Measurements from ENCODE around the gene CSPG5.

CSPG5 gene, protein sequence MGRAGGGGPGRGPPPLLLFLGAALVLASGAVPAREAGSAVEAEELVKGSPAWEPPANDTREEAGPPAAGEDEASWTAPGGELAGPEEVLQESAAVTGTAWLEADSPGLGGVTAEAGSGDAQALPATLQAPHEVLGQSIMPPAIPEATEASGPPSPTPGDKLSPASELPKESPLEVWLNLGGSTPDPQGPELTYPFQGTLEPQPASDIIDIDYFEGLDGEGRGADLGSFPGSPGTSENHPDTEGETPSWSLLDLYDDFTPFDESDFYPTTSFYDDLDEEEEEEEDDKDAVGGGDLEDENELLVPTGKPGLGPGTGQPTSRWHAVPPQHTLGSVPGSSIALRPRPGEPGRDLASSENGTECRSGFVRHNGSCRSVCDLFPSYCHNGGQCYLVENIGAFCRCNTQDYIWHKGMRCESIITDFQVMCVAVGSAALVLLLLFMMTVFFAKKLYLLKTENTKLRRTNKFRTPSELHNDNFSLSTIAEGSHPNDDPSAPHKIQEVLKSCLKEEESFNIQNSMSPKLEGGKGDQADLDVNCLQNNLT

DNA sequence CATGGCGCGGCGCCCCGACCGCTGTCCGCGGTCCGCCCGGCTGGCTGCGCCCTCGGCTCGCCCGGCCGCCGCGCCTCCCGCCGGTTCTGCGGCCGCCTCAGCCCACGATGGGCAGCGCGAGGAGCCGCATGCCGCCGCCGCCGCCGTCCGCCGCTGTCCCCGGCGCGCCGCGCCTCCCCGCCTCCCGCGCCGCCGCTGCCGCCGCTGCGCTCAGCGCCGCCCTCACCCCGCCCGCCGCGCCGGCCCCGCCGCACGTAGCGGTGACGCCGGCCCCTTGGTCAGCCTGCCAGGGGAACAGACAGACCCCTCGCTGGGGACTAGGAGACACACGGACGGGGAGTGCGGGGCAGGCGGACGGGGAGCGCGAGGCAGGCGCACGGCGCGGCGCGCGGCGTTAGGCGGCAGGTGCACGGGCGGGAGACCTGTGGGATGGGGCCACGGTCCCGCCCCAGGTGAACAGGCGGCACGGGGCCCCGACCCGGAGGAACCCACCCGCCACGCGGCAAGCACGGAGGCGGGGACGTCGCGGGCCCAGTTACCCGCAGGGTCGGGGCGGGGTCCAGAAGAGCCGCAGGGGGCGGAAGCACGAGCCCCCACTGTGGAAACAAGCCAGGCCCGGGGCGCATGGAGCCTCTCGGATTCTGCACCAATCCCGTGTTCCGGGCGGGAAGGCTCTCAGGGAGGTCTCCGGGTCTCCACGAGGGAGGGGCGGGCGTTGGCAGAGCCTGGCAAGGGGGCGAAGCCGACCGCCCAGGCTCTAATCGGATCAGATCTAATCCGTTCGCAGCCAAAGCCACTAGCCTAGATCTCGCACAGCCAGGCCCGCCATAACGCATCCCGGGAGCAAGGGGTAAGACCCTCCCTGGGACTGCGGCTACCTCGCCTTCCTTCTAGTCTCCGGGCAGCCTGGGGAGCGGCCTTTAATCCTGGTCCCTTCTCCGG, at the start of gene CSPG5:
TSS of gene CSPG5 (minus strand) at position 175 of the 942 bp plus-strand sequence. CDS start at position 3, 172 bp downstream.
- H3K27ac ChIP-seq (ENCODE audit: low read depth, low read length) = no peak within 1 kb of the TSS
- H3K4me1 ChIP-seq (ENCODE audit: control insufficient read depth, insufficient read depth, low read length) = peaks cover 16% of the 10 kb centered on the region
- H3K36me3 ChIP-seq (ENCODE audit: control insufficient read depth, insufficient read depth, low read length) = no peaks in the 10 kb centered on the region
- peak within 1 kb of the TSS; percentile 6 for H3K9ac ChIP-seq (ENCODE audit: low read length)
- H3K27me3 ChIP-seq (ENCODE audit: control insufficient read depth, insufficient read depth, low read length) = peaks cover 54% of the 10 kb centered on the region
- H3K4me3 ChIP-seq (ENCODE audit: low read depth, low read length) = peak within 1 kb of the TSS; percentile 65
- H3K9me3 ChIP-seq (ENCODE audit: control insufficient read depth, insufficient read depth, low read depth, low read length) = no peaks in the 10 kb centered on the region

DNA sequence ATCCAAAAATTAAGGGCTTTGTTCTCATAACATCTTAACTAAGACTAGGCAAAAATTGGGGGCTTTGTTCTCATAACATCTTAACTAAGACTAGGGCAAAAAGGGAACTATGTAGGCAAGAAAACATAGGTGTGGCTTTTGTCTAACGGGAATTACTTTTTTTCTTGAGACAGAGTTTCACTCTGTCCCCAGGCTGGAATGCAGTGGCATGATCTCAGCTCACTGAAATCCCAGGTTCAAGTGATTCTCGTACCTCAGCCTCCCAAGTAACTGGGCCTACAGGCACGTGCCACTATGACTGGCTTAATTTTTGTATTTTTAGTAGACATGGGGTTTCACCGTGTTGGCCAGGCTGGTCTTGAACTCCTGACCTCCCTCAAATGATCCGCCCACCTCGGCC, 49.8 kb upstream of the CSPG5 start:
- H3K36me3 ChIP-seq (ENCODE audit: control insufficient read depth, insufficient read depth, low read length) = peaks cover 95% of the 10 kb centered on the region
- H3K9ac ChIP-seq (ENCODE audit: low read length) = no peak overlapping the region
- H3K4me3 ChIP-seq (ENCODE audit: low read depth, low read length) = no peak overlapping the region
- no peak overlapping the region for H3K27ac ChIP-seq (ENCODE audit: low read depth, low read length)
- no peaks in the 10 kb centered on the region for H3K27me3 ChIP-seq (ENCODE audit: control insufficient read depth, insufficient read depth, low read length)
- H3K9me3 ChIP-seq (ENCODE audit: control insufficient read depth, insufficient read depth, low read depth, low read length) = no peaks in the 10 kb centered on the region
- no peaks in the 10 kb centered on the region for H3K4me1 ChIP-seq (ENCODE audit: control insufficient read depth, insufficient read depth, low read length)

DNA sequence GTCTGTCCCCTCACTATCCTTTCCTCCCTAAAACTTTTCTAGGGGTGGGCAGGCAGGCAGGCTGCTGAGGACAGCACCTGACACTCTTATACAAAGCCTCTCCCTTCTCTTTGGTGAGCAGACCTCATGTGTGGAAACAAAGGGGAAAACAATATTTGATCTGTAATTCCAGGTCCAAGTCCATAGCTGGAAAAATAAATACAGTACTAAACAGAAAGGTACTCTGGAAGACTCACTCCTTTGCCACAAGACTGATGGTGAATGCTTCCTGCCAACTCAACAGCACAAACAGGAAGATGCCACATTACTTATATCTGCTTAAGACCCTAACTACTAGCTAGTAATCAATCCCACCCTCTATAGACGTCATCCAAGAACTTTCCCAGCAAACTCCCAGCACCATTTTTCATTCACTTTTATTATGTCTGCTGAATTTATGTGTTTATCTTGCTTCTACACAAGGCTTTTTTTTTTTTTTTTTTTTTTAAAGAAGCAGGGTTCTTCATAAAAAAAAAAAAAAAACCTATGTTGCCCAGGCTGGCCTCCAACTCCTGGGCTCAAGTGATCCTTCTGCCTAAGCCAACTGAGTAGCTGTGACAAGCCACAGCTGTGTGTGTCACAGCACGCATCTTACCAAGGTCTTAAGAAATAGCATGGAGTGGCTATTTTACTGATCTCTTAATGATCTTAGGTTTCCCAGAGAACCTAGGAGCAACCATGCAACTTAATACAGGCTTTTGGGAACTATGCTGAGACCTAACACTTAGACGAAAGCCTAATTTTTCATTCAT, 44.2 kb upstream of the CSPG5 start:
- Histone ChIP-seq H3K36me3 (ENCODE audit: control insufficient read depth, insufficient read depth, low read length) (peaks cover 95% of the 10 kb centered on the region), H3K4me3 (ENCODE audit: low read depth, low read length) (no peak overlapping the region), H3K4me1 (ENCODE audit: control insufficient read depth, insufficient read depth, low read length) (no peaks in the 10 kb centered on the region), H3K27me3 (ENCODE audit: control insufficient read depth, insufficient read depth, low read length) (no peaks in the 10 kb centered on the region), H3K27ac (ENCODE audit: low read depth, low read length) (no peak overlapping the region), H3K9ac (ENCODE audit: low read length) (no peak overlapping the region), H3K9me3 (ENCODE audit: control insufficient read depth, insufficient read depth, low read depth, low read length) (no peaks in the 10 kb centered on the region)

DNA sequence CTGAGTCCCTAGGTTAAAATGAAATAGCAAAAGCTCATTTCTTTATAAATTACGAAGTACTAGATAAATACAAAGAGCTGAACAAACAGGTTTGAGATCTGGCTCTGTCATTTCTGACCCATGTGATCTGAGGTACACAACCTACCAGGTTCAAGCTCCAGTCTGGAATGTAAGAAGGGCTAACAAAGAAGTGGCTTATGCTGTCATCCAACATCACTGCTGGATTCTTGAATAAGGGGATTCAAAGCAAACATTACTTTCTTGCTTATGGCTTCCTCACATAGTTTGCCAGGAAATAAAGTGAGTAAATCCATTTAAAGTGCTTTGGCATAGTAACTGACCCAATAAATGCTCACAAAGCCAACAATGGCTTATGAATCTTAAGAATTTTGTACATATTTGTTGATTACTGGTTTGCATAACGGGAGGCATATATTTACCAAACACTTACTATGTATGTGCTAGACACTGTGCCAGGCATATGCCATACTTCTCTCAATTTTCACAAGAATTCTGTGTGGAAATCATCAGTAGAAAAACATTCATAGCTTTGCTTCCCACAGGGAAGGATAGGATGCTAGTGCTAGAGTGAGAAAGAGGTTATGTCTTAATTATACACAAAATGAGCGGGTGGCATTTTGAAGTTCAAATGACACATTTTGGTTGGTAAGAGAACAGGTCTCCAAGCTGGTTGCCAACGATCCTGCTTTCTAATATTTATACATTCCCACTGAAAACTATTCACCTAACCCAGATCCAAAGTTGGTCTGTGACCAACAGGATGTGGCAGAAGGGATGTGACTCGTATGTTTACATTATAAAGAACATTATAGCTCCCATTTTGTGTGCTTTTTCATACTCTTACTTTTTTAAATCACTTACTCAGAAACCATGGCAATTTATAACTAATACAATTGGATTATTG, 38.7 kb upstream of the CSPG5 start:
- no peaks in the 10 kb centered on the region for H3K27me3 ChIP-seq (ENCODE audit: control insufficient read depth, insufficient read depth, low read length)
- H3K36me3 ChIP-seq (ENCODE audit: control insufficient read depth, insufficient read depth, low read length) = peaks cover 96% of the 10 kb centered on the region
- no peak overlapping the region for H3K27ac ChIP-seq (ENCODE audit: low read depth, low read length)
- peaks cover 3% of the 10 kb centered on the region; the same call in 1 of the 2 replicates for H3K4me1 ChIP-seq (ENCODE audit: control insufficient read depth, insufficient read depth, low read length)
- H3K4me3 ChIP-seq (ENCODE audit: low read depth, low read length) = no peak overlapping the region
- no peaks in the 10 kb centered on the region for H3K9me3 ChIP-seq (ENCODE audit: control insufficient read depth, insufficient read depth, low read depth, low read length)
- no peak overlapping the region for H3K9ac ChIP-seq (ENCODE audit: low read length)

DNA sequence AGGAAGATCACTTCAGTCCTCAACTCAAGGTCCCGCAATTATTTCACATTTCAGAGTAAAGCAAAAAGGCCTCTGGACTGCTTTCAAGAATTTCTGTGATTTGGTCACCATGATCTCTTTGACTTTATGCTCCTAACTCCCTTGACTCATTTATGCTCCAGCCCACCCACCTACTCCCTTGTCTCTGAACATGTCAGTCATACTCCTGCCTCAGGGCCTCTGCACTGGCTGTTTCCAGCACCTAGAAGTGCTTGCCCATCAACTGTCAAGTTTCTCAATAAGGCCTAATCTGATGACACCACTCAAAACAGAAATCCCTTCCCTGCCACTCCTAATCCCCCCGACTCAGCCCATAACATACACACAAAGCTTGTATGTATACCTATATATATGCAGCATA, 36.1 kb upstream of the CSPG5 start:
- Histone ChIP-seq H3K4me3 (ENCODE audit: low read depth, low read length) (no peak overlapping the region), H3K9ac (ENCODE audit: low read length) (no peak overlapping the region), H3K36me3 (ENCODE audit: control insufficient read depth, insufficient read depth, low read length) (peaks cover 96% of the 10 kb centered on the region), H3K27ac (ENCODE audit: low read depth, low read length) (no peak overlapping the region), H3K27me3 (ENCODE audit: control insufficient read depth, insufficient read depth, low read length) (no peaks in the 10 kb centered on the region), H3K4me1 (ENCODE audit: control insufficient read depth, insufficient read depth, low read length) (peaks cover 3% of the 10 kb centered on the region; the same call in 1 of the 2 replicates), H3K9me3 (ENCODE audit: control insufficient read depth, insufficient read depth, low read depth, low read length) (no peaks in the 10 kb centered on the region)

DNA sequence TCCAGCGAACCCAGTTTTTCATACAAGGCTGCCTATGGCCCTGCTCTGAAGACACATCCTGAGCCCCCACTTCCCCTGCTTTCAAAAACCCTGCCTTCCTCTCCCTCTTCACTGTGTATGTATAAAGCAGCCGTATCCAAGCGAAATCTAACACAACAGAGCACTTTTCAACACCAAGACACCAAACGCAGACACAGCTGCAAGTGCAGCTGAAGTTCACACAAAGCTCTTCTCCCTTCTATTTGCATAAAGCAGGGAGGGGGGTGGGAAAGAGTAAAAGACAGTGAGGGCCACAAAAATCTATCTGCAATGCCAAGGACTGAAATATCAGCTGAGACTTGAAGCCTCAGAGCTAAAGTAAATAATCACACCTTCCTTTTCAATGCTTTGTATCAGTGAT, 35.1 kb upstream of the CSPG5 start:
- Histone ChIP-seq H3K9ac (ENCODE audit: low read length) (no peak overlapping the region), H3K27me3 (ENCODE audit: control insufficient read depth, insufficient read depth, low read length) (no peaks in the 10 kb centered on the region), H3K9me3 (ENCODE audit: control insufficient read depth, insufficient read depth, low read depth, low read length) (no peaks in the 10 kb centered on the region), H3K4me1 (ENCODE audit: control insufficient read depth, insufficient read depth, low read length) (peaks cover 3% of the 10 kb centered on the region; the same call in 1 of the 2 replicates), H3K4me3 (ENCODE audit: low read depth, low read length) (no peak overlapping the region), H3K36me3 (ENCODE audit: control insufficient read depth, insufficient read depth, low read length) (peaks cover 94% of the 10 kb centered on the region), H3K27ac (ENCODE audit: low read depth, low read length) (no peak overlapping the region)

DNA sequence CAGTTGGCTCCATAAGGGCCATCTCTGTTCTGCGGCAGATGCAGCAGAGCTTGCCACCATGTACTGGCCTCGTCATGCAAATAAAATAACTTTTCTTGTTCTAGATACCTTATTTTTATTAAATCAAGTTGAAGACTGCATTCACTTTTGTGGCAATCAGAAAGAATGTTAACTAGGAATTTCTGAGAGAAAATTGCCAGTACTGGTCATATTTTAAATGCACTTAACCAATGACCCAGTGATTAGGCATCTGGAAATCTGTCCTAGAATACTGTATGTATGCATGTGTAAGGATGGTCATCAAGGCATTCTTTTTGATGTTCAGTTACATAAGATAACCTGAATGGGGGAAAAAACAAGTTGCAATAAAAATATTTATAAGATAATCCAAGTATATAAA, 34.2 kb upstream of the CSPG5 start:
- Histone ChIP-seq H3K36me3 (ENCODE audit: control insufficient read depth, insufficient read depth, low read length) (peaks cover 94% of the 10 kb centered on the region), H3K9me3 (ENCODE audit: control insufficient read depth, insufficient read depth, low read depth, low read length) (no peaks in the 10 kb centered on the region), H3K4me3 (ENCODE audit: low read depth, low read length) (no peak overlapping the region), H3K27ac (ENCODE audit: low read depth, low read length) (no peak overlapping the region), H3K27me3 (ENCODE audit: control insufficient read depth, insufficient read depth, low read length) (no peaks in the 10 kb centered on the region), H3K4me1 (ENCODE audit: control insufficient read depth, insufficient read depth, low read length) (peaks cover 3% of the 10 kb centered on the region; the same call in 1 of the 2 replicates), H3K9ac (ENCODE audit: low read length) (no peak overlapping the region)

DNA sequence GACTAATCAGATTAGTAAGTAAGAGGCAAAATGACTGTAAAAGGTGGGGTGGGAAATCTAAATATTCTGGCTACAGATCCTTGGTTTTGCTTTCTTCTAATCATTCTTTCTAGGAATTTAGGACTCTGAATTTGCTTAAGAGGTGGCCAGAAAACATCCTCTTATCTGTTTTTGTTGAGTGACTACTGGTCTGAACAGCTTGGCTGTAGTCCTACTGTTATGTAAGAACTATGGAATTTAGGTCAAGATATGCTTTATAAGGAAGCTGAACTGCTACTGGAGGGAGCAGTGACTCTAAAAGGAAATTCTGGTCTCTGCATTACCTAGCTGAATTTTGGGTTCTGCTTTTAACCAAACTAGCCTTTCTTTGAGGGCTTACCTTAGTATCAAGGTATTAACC, 33.5 kb upstream of the CSPG5 start:
- no peak overlapping the region for H3K27ac ChIP-seq (ENCODE audit: low read depth, low read length)
- no peaks in the 10 kb centered on the region for H3K27me3 ChIP-seq (ENCODE audit: control insufficient read depth, insufficient read depth, low read length)
- peaks cover 94% of the 10 kb centered on the region for H3K36me3 ChIP-seq (ENCODE audit: control insufficient read depth, insufficient read depth, low read length)
- H3K9ac ChIP-seq (ENCODE audit: low read length) = no peak overlapping the region
- no peaks in the 10 kb centered on the region for H3K9me3 ChIP-seq (ENCODE audit: control insufficient read depth, insufficient read depth, low read depth, low read length)
- peaks cover 3% of the 10 kb centered on the region; the same call in 1 of the 2 replicates for H3K4me1 ChIP-seq (ENCODE audit: control insufficient read depth, insufficient read depth, low read length)
- no peak overlapping the region for H3K4me3 ChIP-seq (ENCODE audit: low read depth, low read length)

DNA sequence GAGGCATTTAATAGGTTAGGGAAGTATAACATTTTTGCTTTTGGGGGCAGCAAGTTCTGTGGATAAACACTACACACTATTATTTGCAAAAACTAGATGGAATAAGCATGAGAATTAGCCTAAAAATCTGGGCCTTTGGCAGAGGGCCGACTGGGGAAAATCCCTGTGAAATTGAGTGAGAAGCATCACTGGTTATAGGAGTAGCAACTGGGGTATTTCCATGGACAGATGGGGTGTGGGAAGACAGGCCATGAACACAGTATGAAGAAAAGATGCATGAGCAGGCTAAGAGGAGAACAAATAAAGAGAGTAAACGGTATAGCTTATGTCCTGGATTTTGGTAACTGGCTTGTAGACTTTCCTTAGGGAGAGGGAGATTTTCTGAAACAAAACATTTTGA, 32.9 kb upstream of the CSPG5 start:
- H3K27ac ChIP-seq (ENCODE audit: low read depth, low read length) = no peak overlapping the region
- no peak overlapping the region for H3K9ac ChIP-seq (ENCODE audit: low read length)
- H3K9me3 ChIP-seq (ENCODE audit: control insufficient read depth, insufficient read depth, low read depth, low read length) = no peaks in the 10 kb centered on the region
- peaks cover 3% of the 10 kb centered on the region; the same call in 1 of the 2 replicates for H3K4me1 ChIP-seq (ENCODE audit: control insufficient read depth, insufficient read depth, low read length)
- peaks cover 94% of the 10 kb centered on the region for H3K36me3 ChIP-seq (ENCODE audit: control insufficient read depth, insufficient read depth, low read length)
- H3K27me3 ChIP-seq (ENCODE audit: control insufficient read depth, insufficient read depth, low read length) = no peaks in the 10 kb centered on the region
- no peak overlapping the region for H3K4me3 ChIP-seq (ENCODE audit: low read depth, low read length)

Data from HUES6 (cell line).